ENCODE data around the gene KIF19.
"Not testable (repeated sequence)": the region's sequence is repeated elsewhere in the genome, so short reads cannot be mapped to it uniquely, and the experiment has no call there.

The KIF19 gene, protein sequence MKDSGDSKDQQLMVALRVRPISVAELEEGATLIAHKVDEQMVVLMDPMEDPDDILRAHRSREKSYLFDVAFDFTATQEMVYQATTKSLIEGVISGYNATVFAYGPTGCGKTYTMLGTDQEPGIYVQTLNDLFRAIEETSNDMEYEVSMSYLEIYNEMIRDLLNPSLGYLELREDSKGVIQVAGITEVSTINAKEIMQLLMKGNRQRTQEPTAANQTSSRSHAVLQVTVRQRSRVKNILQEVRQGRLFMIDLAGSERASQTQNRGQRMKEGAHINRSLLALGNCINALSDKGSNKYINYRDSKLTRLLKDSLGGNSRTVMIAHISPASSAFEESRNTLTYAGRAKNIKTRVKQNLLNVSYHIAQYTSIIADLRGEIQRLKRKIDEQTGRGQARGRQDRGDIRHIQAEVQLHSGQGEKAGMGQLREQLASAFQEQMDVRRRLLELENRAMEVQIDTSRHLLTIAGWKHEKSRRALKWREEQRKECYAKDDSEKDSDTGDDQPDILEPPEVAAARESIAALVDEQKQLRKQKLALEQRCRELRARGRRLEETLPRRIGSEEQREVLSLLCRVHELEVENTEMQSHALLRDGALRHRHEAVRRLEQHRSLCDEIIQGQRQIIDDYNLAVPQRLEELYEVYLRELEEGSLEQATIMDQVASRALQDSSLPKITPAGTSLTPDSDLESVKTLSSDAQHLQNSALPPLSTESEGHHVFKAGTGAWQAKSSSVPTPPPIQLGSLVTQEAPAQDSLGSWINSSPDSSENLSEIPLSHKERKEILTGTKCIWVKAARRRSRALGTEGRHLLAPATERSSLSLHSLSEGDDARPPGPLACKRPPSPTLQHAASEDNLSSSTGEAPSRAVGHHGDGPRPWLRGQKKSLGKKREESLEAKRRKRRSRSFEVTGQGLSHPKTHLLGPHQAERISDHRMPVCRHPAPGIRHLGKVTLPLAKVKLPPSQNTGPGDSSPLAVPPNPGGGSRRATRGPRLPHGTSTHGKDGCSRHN

DNA sequence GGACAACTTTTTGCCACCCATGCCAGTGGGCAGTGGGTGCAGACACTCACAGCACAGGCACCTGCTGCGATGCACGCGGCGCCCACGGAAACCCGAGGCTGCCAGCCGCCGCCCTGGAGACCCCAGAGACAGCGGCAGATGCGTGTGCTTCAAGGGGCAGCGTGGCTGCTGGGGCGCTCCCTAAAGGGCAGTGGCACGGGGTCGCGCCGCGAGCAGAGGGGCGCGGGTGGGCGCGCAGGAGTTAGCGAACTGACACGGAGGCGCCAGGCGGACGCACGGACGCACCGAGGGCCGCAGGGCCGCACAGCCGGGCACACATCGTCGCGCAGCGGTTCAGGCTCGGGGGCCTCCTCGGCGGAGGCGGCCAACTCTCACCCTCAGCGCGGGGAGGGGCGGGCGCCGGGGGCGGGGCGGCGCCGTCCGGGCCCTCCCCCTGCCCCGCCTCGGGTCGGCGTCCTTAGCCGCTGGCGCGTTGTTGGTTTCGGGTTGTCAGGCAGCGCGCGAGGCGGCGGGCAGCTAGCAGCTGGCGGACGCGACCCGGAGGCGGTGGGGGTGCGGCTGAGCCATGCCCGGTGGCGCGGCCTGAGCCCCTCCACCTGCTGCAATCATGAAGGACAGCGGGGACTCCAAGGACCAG lies at the start of gene KIF19:
Gene KIF19, plus strand, starts transcription at position 484 of the 637 bp plus-strand sequence. Its CDS starts 124 bp downstream, at position 608.
- DNase-seq (ENCODE audit: low spot score), result peak; percentile 69

DNA sequence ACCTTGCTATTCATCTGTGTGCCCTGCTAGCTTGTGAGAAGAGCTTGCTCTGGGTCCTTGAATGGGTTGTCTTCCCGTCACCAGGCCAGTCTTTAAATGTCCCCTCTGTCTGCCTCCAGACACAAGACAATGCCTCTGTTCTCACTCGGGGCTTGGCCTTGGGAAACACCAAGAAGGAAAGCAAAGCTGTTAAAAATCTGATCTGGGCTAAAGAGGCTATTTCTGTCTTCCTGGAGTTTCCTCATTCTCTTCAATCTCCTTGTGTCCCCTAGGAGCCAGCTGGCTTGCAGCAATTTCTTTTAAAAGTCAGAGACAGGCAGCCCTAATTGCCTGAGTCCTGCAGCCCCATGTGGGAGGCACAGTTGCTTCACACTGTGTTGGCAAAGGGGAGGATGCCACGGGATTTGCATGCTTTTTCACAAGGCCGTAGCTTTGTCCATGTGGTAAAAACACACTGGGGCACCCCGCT lies 49.5 kb upstream of the KIF19 start:
- DNase-seq (ENCODE audit: low spot score), result peak; percentile 83

DNA sequence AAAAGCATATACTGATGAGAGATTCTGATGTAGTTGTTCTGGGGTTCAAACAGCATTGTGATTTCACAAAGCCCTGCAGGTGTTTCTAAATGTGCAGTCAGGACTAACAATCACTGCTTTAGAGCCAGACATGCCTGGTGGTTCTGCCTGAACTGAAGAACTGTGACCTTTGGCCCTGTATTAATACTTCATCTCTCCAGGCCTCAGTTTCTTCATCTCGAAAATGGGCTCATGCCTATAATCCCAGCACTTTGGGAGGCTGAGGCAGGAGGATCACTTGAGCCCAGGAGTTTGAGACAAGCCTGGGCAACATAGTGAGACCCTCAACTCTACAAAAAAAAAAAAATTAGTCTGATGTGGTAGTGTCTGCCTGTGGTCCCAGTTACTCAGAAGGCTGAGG lies 48.1 kb upstream of the KIF19 start:
- DNase-seq (ENCODE audit: low spot score), result no peak

DNA sequence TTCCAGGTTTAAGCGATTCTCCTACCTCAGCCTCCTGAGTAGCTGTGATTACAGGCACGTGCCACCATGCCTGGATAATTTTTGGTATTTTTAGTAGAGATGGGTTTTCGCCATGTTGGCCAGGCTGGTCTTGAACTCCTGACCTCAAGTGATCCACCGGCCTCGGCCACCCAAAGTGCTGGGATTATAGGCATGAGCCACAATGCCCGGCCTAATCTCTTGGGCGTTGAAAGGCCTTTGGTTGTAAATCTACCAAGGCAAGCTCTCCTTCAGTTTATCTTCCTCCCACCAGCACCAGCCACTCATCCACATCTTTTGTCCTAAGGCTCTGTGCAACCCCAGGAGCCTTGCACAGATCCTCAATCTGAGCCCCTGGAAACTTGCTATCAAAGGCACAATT lies 46.4 kb upstream of the KIF19 start:
- not testable (repeated sequence) for DNase-seq (ENCODE audit: low spot score)

DNA sequence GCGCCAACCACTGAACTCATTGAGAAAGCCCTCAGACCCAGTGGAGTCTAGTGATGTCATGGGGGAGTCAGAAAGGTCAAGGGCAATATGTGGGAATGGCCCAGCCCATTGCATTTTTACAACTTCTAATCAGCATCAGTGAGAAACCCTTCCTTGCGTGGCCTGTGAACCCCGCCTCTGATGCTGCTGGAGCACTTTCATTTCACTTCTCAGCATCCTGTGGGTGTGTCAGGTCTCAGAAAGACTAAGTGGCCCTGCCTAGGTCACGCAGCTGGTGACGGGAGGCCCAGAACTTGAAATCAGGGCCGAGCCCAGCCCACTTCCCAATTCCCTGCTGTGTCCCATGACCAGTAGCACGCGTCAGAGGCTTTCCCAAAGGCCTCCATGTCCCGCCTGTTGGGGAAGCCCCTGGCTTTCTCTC lies 45.9 kb upstream of the KIF19 start:
- DNase-seq (ENCODE audit: low spot score), result no peak

DNA sequence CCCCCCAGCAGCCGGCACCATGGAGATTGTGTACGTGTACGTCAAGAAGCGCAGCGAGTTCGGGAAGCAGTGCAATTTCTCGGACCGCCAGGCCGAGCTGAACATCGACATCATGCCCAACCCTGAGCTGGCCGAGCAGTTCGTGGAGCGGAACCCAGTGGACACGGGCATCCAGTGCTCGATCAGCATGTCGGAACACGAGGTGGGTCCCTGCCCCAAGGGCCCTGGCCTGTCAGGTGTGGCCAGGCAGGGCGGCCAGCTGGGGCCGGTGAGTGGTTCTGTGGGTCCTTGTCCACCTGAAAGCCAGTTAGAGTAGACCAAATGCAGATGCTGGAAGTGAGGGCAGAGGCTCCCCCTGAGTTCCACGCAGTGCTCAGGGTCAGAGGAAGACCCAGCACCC lies 44.2 kb upstream of the KIF19 start:
- DNase-seq (ENCODE audit: low spot score), result no peak

DNA sequence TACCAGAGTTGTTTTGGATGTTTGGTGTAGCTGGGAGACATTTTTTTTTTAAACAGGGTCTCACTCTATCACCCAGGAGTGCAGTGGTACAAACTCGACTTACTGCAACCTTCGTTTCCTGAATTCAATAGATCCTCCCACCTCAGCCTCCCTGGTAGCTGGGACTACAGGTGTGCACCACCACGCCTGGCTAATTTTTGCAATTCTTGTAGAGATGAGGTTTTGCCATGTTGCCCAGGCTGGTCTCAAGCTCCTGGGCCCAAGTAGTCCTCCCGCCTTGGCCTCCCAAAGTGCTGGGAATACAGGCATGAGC lies 43.8 kb upstream of the KIF19 start:
- not testable (repeated sequence) for DNase-seq (ENCODE audit: low spot score)

DNA sequence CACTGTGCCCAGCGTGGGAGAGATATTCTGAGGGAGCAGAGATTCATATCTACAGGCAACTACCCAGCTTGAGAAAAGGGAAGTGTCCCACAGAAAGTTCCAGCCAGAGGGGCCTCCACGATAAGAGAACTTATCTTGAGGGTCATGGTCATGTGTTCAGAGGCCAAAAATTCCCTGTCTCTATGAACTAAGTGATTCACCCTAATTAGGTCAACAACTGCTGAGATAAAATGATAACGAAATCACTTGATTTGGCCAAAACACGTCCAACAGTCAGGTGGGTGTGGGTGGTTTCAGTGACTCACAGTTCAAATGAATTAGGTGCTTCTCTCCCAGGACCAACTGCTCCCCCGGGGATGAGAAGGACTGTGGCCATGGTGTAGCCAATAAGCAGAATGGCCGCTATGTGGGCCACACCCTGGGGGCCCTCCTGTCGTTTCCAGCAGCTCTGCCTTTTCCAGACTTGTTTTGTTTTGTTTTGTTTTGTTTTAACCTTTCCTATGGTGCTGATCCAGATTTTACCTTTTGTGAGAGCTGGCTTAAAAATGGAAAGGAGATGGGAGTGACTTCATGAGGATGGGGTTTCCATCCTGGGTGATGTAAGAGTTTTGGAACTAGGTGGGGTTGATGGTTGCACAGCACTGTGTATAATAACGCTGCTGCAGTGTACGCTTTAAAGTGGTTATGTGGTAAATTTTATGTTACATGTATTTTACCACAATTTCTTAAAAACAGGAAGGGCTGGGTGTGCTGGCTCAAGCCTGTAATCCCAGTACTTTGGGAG lies 43.2 kb upstream of the KIF19 start:
- DNase-seq (ENCODE audit: low spot score), result no peak

DNA sequence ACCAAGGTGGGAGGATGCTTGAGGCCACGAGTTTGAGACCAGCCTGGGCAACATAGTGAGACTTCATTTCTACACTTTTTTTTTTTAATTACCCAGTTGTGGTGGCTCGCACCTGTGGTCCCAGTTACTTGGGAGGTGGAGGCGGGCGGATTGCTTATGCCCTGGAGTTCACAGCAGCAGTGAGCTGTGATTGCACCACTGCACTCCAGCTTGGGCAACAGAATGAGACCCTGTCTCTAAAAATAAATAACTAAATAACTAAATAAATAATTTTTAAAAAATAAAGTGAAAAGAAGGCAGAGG lies 42.7 kb upstream of the KIF19 start:
- no peak for DNase-seq (ENCODE audit: low spot score)

DNA sequence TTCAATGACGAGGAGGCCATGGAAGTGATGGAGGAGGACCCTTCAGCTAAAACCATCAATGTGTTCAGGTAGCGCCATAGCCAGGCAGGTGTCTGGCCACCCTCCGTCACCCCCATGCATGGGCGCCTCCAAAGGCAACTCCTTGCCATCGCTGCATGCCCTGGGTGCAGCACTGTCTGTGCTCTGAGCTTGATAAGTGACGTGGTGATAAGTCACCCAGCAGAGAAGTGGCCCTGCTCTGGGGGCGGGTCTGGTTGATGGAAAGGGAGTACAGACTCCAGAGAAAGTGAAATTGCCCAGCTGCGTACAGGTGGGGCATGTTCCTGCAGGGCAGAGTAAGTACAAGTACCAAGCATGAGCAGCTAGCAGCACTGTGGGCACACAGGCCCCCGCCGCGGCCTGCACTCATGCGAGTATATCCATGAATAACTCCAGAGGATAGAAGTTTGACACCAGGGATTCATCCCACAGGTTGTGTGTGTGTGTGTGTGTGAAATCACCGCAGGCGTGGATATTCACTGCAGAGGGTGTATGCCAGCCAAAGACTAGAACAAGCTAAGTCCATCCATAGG lies 38.9 kb upstream of the KIF19 start:
- no peak for DNase-seq (ENCODE audit: low spot score)

DNA sequence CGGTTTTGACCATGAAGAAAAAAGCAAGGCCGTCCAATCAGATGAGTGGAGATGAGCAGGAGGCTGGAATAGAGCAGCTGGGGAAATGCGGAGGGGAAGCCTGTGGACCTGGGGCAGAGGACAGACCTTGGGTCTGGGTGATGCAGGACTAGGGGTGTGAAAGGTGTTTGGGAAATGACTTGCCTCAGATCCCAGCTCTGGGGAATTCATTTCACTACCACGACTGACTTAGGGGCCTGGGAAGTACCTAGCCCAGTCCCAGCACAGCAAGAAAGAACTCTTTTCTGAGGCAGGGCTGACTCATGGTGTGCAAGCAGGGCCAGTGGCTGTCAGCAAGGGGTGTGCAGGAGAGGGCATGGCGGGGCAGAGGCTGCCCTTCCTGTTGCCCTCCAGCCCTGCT lies 37.2 kb upstream of the KIF19 start:
- DNase-seq (ENCODE audit: low spot score), result no peak

DNA sequence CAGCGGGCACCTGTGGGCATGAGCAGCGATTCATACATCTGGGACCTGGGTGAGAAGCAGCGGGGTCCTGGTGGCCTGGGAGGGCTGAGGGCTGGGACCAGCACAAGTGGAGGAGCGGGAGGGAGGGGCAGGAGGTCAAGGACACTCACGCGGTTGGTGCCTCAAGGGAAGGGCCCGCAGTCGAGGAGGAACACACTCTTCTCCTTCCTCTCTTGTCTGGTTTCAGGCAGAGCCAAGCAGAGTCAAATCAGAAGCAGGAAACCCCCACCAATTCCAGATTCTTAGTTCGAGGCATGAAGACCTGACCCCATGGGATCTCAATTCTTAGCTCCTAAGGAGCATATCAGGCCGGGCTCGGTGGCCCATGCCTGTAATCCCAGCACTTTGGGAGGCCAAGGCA lies 36.3 kb upstream of the KIF19 start:
- peak; percentile 39 for DNase-seq (ENCODE audit: low spot score)

DNA sequence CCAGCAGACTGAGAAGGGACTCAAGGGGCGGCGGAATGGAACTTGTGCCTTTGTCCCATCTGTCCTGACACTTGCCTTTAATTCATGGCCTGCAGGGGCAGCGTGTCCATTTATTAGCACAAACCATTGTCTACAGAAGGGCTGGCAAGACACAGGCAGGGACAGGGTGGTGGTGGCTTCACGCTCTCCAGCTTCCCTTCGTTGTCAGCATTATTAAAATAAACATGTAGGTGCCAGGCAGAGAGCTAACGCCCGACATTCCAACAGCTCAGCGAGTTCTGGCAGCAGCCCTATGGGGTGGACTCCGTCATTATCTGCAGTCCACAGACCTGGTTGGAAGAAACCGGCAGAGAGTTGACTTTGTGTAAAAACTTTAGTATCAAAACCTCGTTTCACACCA lies 35.7 kb upstream of the KIF19 start:
- no peak for DNase-seq (ENCODE audit: low spot score)

DNA sequence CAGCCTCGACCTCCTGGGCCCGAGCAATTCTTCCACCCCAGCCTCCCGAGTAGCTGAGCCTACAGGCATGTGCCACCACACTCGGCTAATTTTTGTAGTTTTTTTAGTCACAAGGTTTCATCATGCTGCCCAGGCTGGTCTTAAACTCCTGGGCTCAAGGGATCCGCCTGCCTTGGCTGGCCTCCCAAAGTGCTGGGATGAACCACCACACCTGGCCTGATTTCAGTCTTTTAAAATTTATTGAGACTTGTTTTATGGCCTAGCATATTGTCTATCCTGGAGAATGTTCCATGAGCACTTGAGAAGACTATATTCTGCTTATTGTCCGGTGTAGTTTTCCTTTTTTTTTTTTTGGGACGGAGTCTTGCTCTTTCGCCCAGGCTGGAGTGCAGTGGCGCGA lies 33.5 kb upstream of the KIF19 start:
- no peak for DNase-seq (ENCODE audit: low spot score)

DNA sequence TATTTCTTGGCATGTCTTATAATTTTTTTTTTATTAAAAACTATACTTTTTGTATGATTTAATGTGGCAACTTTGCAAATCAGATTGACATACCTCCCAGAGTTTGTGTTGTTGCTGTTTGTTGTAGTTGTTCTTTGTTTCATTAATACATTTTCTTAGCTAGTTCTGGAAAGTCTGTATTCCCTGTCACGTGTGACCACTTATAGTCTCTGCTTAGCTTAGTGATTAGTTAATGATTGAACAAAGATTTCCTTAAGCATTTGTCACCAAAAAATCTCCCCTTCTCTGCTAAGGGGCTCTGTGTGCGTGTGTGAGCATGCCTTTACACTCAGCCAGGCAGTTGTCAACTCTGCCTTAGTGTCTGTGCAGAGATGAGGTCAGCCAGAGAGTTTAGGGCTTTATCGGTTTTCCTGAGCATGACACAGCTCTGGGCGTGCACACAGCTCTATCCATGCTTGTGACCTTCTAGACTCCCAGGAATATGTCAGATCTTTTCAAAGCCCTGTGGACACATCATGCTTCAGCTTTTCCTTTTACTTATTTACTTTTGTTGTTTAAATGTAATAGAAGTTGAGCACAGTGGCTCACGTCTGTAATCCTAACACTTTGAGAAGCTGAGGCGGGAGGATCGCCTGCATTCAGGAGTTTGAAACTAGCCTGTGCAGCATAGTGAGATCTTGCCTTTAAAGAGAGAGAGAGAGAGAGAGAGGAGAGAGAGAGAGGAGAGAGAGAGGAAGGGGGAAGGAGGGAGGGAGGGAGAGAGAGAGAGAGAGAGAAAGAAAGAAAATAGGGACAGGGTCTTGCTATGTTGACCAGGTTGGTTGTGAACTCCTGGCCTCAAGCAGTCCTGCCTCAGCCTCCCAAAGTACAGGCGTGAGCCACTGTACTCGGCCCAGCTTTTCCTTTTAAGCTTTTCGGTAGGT lies 30.1 kb upstream of the KIF19 start:
- no peak for DNase-seq (ENCODE audit: low spot score)

DNA sequence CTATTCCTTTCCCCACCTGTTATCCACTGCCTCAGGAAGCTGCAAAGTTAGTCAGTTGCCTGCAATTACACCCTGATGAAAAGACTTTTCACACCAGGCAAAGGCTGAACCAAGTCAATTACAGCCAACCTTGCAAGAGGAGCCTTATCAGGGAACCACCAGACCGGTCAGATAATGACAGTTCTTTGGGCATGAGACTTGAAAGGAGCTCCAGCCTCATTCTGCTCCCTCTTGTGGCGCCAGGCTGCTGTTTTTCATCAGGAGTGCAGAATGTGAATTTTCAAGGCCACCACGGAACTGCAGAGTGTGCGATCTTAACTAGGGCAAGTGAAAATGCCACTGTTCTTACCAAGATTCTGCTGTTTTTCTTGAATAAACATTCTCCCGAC lies 29.5 kb upstream of the KIF19 start:
- peak; percentile 93 for DNase-seq (ENCODE audit: low spot score)

DNA sequence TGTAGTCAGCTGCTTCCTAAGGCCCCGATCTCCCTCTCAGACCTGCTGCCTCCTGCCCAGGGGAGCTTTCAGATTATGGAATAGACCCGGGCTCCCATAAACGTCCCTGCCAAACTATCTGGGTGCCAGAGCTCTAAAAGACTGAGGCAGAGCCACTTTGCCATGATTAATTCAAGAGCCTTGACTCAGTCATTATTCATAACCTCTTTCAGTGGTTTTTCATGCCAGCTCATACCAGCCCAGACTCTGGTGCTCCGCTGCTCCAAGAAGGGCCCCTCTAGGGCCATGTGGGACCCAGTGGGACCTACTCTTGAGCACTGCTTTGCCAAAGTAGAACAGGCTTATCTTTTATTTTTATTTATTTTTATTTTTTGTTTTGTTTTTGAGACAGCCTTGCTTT lies 28.1 kb upstream of the KIF19 start:
- no peak for DNase-seq (ENCODE audit: low spot score)

DNA sequence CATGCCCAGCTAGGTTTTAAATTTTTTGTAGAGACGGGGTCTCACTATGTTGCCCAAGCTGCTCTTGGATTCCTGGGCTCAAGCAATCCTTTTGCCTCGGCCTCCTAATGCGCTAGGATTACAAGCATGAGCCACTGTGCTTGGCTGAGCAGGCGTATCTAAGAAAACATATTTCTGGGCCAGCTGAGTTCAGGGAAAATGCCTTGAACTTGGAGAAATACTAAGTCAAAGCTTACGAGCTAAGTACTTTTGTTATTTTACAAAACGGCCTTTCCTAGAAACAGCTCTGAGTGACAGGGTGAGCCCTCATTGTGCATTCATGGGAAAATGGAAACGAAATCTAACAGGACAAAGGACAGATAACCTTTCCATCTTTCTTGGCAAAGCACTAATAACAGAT lies 27.2 kb upstream of the KIF19 start:
- no peak for DNase-seq (ENCODE audit: low spot score)

DNA sequence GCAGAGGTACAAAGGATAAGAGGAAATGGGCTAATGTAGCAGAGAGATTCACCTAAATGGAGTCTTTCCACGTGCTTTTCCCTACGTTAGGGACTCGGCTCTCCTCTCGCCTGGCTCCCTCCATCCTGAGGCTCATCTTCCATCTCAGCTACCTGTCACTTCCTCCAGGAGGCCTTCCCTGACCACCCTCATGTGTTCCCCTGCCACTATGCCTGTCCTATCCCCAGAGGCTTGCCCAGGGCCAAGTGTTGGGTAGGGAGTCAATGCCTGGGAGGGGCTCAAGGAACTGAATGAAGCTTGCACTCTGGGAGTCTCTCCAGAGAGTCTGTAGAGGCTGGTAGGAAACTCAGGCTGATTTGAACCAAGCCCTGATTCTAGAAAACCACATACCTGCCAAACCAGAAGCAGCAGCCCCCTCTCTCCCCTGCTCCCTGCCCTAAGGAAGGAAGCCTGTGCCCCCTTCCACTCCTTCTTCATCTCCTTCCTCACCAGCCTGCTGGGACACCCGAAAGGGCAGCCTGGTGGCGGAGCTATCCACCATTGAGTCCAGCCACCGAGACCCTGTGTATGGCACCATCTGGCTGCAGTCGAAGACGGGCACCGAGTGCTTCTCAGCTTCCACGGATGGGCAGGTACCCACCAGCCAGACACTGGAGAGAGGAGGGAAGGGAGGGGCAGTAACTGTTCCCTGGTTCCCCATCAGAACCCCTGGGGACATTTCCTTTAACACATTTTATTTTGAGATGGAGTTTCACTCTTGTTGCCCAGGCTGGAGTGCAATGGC lies 26.6 kb upstream of the KIF19 start:
- DNase-seq (ENCODE audit: low spot score), result no peak

DNA sequence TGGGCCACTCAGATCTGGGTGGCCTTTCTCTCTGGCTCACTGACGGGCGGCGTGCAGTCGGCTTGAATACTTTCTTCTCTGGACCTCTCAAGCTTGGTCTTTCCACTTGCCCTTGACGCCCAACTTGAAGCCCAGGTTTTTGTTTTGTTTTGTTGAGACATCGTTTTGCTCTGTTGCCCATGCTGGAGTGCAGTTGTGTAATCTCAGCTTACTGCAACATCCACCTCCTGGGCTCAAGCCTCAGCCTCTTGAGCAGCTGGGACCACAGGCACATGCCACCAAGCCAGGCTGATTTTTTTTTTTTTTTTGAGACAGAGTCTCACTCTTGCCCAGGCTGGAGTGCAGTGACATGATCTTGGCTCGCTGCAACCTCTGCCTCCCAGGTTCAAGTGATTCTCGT lies 22.7 kb upstream of the KIF19 start:
- DNase-seq (ENCODE audit: low spot score), result no peak

Data from Ammon's horn (tissue), 1 donor.